Peyer's patch (tissue), 4 donors: Measurements from ENCODE around the gene TMBIM1.

Source experiments
- POLR2A ChIP-seq, 2 donors: fragments of 450-650 bp; IDR thresholded peaks; one replicate each; pipeline ENCODE4 v1.5.1; 2017; ENCODE audit warnings: antibody characterized with exemption in 2 of 2, mild to moderate bottlenecking in 2 of 2, moderate library complexity in 2 of 2
- TF ChIP-seq, protein P1 (sequence below), 6 experiments: fragments of 450-650 bp in 4 of 6; fragments of 200-600 bp in 2 of 6; sonication (generic) in 1 of 6; IDR thresholded peaks; one replicate each; pipeline ENCODE4 v1.5.1; 2017 to 2019; ENCODE audit warnings: antibody characterized with exemption in 6 of 6, mild to moderate bottlenecking in 3 of 6, moderate library complexity in 1 of 6

DNA sequence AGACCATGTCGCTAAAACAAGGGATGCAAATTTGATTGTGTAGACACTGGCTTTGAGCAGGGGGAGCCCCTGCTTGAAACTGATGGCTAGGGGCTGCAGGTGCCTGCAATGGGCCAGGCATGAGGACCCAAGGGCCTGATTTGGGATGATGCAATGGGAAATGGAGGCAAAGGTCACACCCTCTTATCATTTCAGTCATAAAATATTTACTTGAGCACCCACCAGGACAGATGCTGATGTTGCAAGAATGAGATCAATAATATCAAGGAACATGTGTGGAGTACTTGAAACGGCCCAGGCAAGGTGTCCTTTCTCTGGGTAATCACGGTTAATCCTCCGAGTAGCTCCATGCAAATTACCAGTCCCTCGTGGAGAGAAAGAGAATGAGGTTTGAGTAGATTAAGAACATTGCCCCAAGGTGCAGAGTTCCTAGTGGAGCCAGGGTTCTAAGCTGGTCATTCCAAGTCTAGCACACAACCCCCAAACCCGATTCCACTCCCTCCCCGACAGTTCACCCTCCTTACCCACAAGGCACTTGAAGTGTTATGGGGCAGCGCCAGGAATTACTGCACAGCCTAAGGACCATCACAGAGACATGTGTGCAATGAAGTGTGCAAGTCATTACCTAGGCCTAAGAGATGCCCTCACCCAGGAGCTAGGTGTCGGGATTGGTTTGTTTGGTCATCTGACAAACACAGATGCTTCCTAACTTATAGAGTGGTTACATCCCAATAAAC, 14.0 kb upstream of the TMBIM1 start:
- TF ChIP-seq, protein P1, sequence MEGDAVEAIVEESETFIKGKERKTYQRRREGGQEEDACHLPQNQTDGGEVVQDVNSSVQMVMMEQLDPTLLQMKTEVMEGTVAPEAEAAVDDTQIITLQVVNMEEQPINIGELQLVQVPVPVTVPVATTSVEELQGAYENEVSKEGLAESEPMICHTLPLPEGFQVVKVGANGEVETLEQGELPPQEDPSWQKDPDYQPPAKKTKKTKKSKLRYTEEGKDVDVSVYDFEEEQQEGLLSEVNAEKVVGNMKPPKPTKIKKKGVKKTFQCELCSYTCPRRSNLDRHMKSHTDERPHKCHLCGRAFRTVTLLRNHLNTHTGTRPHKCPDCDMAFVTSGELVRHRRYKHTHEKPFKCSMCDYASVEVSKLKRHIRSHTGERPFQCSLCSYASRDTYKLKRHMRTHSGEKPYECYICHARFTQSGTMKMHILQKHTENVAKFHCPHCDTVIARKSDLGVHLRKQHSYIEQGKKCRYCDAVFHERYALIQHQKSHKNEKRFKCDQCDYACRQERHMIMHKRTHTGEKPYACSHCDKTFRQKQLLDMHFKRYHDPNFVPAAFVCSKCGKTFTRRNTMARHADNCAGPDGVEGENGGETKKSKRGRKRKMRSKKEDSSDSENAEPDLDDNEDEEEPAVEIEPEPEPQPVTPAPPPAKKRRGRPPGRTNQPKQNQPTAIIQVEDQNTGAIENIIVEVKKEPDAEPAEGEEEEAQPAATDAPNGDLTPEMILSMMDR (IDR thresholded peaks at IDR 0.05): no peak
- no peak for TF ChIP-seq POLR2A (IDR thresholded peaks at IDR 0.05)
